ENCODE measurements around the gene EHMT1.

- TF ChIP-seq FOXM1 (IDR thresholded peaks at IDR 0.05; ENCODE audit: borderline replicate concordance) (no peak), TARDBP (IDR thresholded peaks at IDR 0.05) (no peak), ARNT (IDR thresholded peaks at IDR 0.05) (no peak), L3MBTL2 (conservative IDR thresholded peaks at IDR 0.05) (no peak), SP1 (IDR thresholded peaks at IDR 0.05) (no peak), PKNOX1 (IDR thresholded peaks at IDR 0.05) (no peak), BHLHE40 (IDR thresholded peaks at IDR 0.05; ENCODE audit: borderline replicate concordance) (no peak), FOXA1 (IDR thresholded peaks at IDR 0.05) (no peak), CTBP1 (IDR thresholded peaks at IDR 0.05; ENCODE audit: borderline replicate concordance) (no peak)
Measured at GRCh38 chr9:137646341-137646740, 27.5 kb downstream of the EHMT1 start.

Measured in HEK293T (cell line).